ENCODE results near the gene MAEA.

GRCh38 chr4:1290165-1290977 is 680 bp downstream of the MAEA start:
- TF ChIP-seq REST (IDR thresholded peaks at IDR 0.05), result no peak
- TF ChIP-seq PBX3 (IDR thresholded peaks at IDR 0.05), result no peak
- TF ChIP-seq USF2 (IDR thresholded peaks at IDR 0.05), result no peak
- no peak for TF ChIP-seq CTCF (IDR thresholded peaks at IDR 0.05)
- TF ChIP-seq RAD21 (conservative IDR thresholded peaks at IDR 0.05 in 1 of 2, IDR thresholded peaks at IDR 0.05 in 1 of 2), result no peak
- TF ChIP-seq CBX8 (IDR thresholded peaks at IDR 0.05), result no peak
- TF ChIP-seq ESRRA (IDR thresholded peaks at IDR 0.05; ENCODE audit: borderline replicate concordance, low read length), result no peak
- TF ChIP-seq PHF8 (IDR thresholded peaks at IDR 0.05; ENCODE audit: borderline replicate concordance, low read depth), result no peak
- no peak for TF ChIP-seq RCOR1 (IDR thresholded peaks at IDR 0.05; ENCODE audit: low read depth, low read length)

Measured in A549 (cell line).